ENCODE data around the gene F8A1. TPM values are rescaled to one million over a fixed set of nuclear protein-coding genes. Genes with fewer than 3 reads are reported as not detected.
"Not testable (repeated sequence)": the region's sequence is repeated elsewhere in the genome, so short reads cannot be mapped to it uniquely, and the experiment has no call there.

F8A1 gene
- polyA plus RNA-seq, 4 donors, result 13.2 to 39.4 (median 18.7) TPM

DNA sequence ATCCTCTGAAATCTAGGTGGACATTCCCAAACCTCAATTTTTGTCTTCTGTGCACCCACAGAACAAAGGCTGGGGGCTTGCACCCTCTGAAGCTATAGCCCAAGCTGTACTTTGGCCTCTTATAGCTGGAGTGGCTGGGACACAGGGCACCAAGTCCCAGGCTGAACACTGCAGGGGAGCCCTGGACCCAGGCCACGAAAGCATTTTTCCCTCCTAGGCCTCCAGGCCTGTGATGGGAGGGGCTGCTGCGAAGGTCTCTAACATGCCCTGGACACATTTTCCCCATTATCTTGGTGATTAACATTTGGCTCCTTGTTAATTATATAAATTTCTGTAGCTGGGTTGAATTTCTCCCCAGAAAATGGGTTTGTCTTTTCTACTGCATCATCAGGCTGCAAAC is 27.9 kb downstream of the F8A1 start:
- H3K27me3 ChIP-seq (ENCODE audit: control insufficient read depth in 3 of 3, insufficient read depth in 3 of 3, low read length in 3 of 3), result no peaks in the 10 kb centered on the region
- no peaks in the 10 kb centered on the region for H3K36me3 ChIP-seq (ENCODE audit: control insufficient read depth in 3 of 3, insufficient read depth in 2 of 3, low read depth in 1 of 3, low read length in 3 of 3)
- H3K9me3 ChIP-seq (ENCODE audit: control insufficient read depth in 2 of 2, insufficient read depth in 1 of 2, low read depth in 1 of 2, low read length in 1 of 2), result no peaks in the 10 kb centered on the region
- no peak overlapping the region for H3K27ac ChIP-seq (ENCODE audit: low read depth in 1 of 3, low read length in 2 of 3)
- no peak for DNase-seq
- FAIRE-seq, result no peak
- no peaks in the 10 kb centered on the region for H3K4me1 ChIP-seq (ENCODE audit: control insufficient read depth in 3 of 3, insufficient read depth in 2 of 3, low read depth in 1 of 3, low read length in 2 of 3)
- WGBS, 3 donors, result 56 to 86% (median 63%) methylated on average over 1 to 2 of the region's 2 CpGs
- H3K4me3 ChIP-seq (ENCODE audit: low read depth in 1 of 3, low read length in 3 of 3), result no peak overlapping the region

DNA sequence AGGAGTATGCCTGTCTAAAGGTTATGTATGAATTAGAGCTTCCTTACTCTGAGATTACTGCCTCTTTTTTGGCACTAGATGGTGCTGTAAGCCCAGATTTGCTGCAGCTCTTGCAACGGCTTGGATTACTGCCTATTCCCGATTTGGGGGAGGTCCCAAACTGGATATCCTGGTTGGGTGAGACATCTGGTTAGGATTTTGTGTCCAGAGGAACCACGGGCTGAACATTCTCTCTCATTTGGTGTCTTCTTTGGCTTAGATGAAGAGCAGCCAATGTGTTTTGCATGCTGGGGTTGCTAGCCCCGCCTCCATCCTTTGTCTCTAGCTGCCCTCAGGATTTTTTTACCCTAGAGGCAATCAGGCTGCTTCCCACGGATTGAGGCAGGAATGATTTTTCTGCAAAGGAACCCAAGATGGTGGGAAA is 31.9 kb downstream of the F8A1 start:
- WGBS, 3 donors, result 6 to 11% (median 6%) methylated on average over 5 of the region's 5 CpGs
- no peak overlapping the region for H3K27ac ChIP-seq (ENCODE audit: low read depth in 1 of 3, low read length in 2 of 3)
- H3K9me3 ChIP-seq (ENCODE audit: control insufficient read depth in 2 of 2, insufficient read depth in 1 of 2, low read depth in 1 of 2, low read length in 1 of 2), result no peaks in the 10 kb centered on the region
- H3K27me3 ChIP-seq (ENCODE audit: control insufficient read depth in 3 of 3, insufficient read depth in 3 of 3, low read length in 3 of 3), result no peaks in the 10 kb centered on the region
- no peaks in the 10 kb centered on the region for H3K36me3 ChIP-seq (ENCODE audit: control insufficient read depth in 3 of 3, insufficient read depth in 2 of 3, low read depth in 1 of 3, low read length in 3 of 3)
- peak; percentile 95 for FAIRE-seq
- H3K4me1 ChIP-seq (ENCODE audit: control insufficient read depth in 3 of 3, insufficient read depth in 2 of 3, low read depth in 1 of 3, low read length in 2 of 3), result no peaks in the 10 kb centered on the region
- DNase-seq, result peak; percentile 56 to 60
- H3K4me3 ChIP-seq (ENCODE audit: low read depth in 1 of 3, low read length in 3 of 3), result no peak overlapping the region

DNA sequence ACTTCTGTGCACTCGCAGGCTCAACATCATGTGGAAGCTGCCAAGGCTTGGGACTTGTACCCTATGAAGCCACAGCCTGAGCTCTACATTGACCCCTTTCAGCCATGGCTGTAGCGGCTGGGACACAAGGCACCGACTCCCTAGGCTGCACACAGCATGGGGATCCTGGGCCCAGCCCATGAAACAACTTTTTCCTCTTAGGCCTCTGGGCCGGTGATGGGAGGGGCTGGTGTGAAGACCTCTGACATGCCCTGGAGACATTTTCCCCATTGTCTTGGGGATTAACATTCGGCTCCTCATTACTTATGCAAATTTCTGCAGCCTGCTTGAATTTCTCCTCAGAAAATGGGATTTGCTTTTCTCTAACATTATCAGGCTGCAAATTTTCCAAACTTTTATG is 38.6 kb downstream of the F8A1 start:
- not testable (repeated sequence) for H3K4me1 ChIP-seq (ENCODE audit: control insufficient read depth in 3 of 3, insufficient read depth in 2 of 3, low read depth in 1 of 3, low read length in 2 of 3); FAIRE-seq; H3K9me3 ChIP-seq (ENCODE audit: control insufficient read depth in 2 of 2, insufficient read depth in 1 of 2, low read depth in 1 of 2, low read length in 1 of 2); H3K4me3 ChIP-seq (ENCODE audit: low read depth in 1 of 3, low read length in 3 of 3); H3K27ac ChIP-seq (ENCODE audit: low read depth in 1 of 3, low read length in 2 of 3); H3K36me3 ChIP-seq (ENCODE audit: control insufficient read depth in 3 of 3, insufficient read depth in 2 of 3, low read depth in 1 of 3, low read length in 3 of 3); DNase-seq; H3K27me3 ChIP-seq (ENCODE audit: control insufficient read depth in 3 of 3, insufficient read depth in 3 of 3, low read length in 3 of 3)
- WGBS, 3 donors, result 85 to 94% (median 88%) methylated on average over 5 of the region's 5 CpGs

Other genes with a start within 250 kb of the F8A1 start
- gene CTAG2, start 232.8 kb upstream of the F8A1 start, polyA plus RNA-seq, result 1 to 10 TPM in 1 of 4 donors, not detected in 3; 7.8 TPM
- gene GAB3, start 135.3 kb upstream of the F8A1 start, polyA plus RNA-seq, result 1 to 10 TPM; 1.1 to 2.1 (median 1.3) TPM
- gene DKC1, start 123.5 kb upstream of the F8A1 start, polyA plus RNA-seq, result 10 to 100 TPM; 12.5 to 56.0 (median 32.5) TPM
- gene MPP1, start 80.9 kb upstream of the F8A1 start, polyA plus RNA-seq, result 100 to 1,000 TPM in 2 of 4 donors, 10 to 100 TPM in 2; 35.9 to 199 (median 87.7) TPM
- gene SMIM9, start 51.7 kb upstream of the F8A1 start, polyA plus RNA-seq, result not detected
- 1 to 10 TPM in 3 of 4 donors, under 1 TPM in 1; 0.89 to 4.8 (median 1.7) TPM for gene F8, start 136.4 kb downstream of the F8A1 start, polyA plus RNA-seq
- 100 to 1,000 TPM in 1 of 4 donors, 10 to 100 TPM in 3; 77.9 to 129 (median 97.0) TPM for gene FUNDC2, start 140.5 kb downstream of the F8A1 start, polyA plus RNA-seq
- gene CMC4, start 184.8 kb downstream of the F8A1 start, polyA plus RNA-seq, result 10 to 100 TPM in 3 of 4 donors, 1 to 10 TPM in 1; 9.3 to 17.3 (median 12.9) TPM
- gene MTCP1, start 184.8 kb downstream of the F8A1 start, polyA plus RNA-seq, result 10 to 100 TPM; 12.2 to 42.3 (median 15.0) TPM
- gene BRCC3, start 185.2 kb downstream of the F8A1 start, polyA plus RNA-seq, result 10 to 100 TPM; 14.3 to 29.8 (median 24.1) TPM